GM12892 (cell line): ENCODE data around the gene APCDD1.

ENCODE experiments used
- POLR2A ChIP-seq: IDR thresholded peaks from 2 replicates; pipeline ENCODE4 v1.6.1; 2011; ENCODE audit warnings: low read depth, low read length, control low read depth
- POLR2AphosphoS5 ChIP-seq: IDR thresholded peaks from 2 replicates; pipeline ENCODE4 v1.6.1; 2011; ENCODE audit warnings: low read depth, low read length, control low read depth

DNA sequence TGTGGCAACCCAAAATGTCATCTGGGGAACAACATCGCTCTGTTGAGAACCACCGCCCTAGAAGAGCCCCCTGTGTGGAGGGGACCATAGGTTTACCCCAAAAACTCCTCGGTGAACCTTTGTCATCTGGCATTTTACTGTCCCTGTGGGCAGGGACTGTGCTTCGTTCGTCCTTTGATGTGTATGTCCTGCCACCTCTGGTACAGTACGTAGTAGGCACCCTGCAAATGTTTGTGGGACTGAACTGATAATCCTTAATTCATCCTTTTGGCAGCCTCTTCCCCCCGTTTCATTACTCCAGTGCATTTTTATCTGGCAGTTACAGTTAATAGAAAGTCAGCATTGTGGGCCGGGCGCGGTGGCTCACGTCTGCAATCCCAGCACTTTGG is 72.1 kb downstream of the APCDD1 start:
- no peak for TF ChIP-seq POLR2AphosphoS5
- TF ChIP-seq POLR2A = no peak
